GM23248 (cell line): ENCODE measurements around the gene KIDINS220.

ENCODE experiments used
- EZH2 ChIP-seq: fragments of 200-600 bp; sonication (generic); IDR thresholded peaks from 2 replicates; pipeline ENCODE4 v1.6.1; 2018; ENCODE audit warnings: antibody characterized with exemption, mild to moderate bottlenecking; ENCODE audit not compliant: insufficient read depth, poor library complexity, severe bottlenecking
- EZH2phosphoT487 ChIP-seq: fragments of 200-600 bp; sonication (generic); IDR thresholded peaks from 2 replicates; pipeline ENCODE4 v1.6.1; 2018; ENCODE audit warnings: antibody characterized with exemption, moderate library complexity, mild to moderate bottlenecking, low read depth; ENCODE audit not compliant: insufficient read depth

DNA sequence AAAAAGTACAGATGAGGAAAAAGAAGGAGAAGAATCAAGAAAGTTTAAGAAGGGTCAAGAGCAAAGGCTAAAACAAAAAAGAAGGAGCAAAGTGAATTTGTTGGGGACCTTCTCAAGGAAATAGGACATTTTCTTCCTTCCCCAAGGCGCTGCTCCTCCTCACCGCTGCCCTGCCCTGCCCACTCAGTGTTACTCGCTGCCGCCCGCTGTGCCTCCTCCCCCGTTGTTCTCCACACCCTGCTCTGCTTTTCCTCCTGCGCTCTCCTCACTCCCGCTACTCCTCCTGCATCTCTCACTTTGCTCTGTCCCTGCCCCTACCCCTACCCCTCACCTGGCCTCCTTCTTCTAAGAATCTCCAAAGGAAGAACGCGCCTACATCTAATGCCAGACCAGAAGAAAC, 104.8 kb downstream of the KIDINS220 start:
- TF ChIP-seq EZH2 (no peak), EZH2phosphoT487 (no peak)
